22Rv1 (cell line): ENCODE results near the gene MAD1L1.

ENCODE experiments used
- ZFX ChIP-seq: fragments of 450-650 bp; IDR thresholded peaks from 2 replicates; pipeline ENCODE4 v1.6.1; 2017; ENCODE audit warnings: antibody characterized with exemption, borderline replicate concordance
- TF ChIP-seq, protein P1 (sequence below): fragments of 450-650 bp; IDR thresholded peaks from 2 replicates; pipeline ENCODE4 v1.5.1; 2017; ENCODE audit warnings: mild to moderate bottlenecking

DNA sequence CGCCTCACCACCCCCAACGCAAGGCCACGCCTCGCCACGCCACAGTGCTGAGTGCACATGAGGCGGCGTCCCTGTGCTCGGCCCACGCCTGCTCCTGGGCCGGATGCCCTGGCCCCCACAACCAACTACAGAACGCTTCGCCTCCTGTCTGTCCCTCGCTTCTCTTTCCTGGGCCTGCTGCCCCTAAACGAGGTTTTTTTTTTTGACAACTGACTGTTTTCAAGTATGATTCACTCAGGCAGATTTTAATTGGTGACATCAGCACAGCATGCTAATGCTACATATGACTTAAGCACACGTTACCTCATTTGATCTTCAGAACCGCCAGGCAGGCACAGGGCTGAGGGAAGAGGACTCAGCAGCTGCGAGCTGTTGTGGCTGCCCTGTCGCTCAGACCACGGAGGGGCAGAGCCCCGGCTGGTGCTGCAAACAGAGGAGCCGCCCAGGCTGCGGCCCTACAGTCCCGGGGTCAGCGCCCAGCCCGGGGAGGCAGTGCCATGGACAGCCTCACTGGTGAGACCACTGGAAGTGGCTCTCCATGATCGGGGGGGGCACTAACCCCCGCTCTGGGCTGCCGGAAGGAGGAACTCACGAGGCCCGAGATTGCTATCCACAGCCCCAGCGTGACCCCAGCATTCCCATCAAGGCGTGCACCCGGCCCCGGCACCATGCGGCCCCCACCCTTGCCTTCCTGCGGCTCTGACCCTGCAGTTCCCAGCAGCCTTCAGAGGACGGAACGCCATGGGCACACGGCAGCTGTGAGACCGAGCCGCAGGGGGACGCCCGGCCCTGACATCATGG, 212.8 kb downstream of the MAD1L1 start:
- TF ChIP-seq, protein P1, sequence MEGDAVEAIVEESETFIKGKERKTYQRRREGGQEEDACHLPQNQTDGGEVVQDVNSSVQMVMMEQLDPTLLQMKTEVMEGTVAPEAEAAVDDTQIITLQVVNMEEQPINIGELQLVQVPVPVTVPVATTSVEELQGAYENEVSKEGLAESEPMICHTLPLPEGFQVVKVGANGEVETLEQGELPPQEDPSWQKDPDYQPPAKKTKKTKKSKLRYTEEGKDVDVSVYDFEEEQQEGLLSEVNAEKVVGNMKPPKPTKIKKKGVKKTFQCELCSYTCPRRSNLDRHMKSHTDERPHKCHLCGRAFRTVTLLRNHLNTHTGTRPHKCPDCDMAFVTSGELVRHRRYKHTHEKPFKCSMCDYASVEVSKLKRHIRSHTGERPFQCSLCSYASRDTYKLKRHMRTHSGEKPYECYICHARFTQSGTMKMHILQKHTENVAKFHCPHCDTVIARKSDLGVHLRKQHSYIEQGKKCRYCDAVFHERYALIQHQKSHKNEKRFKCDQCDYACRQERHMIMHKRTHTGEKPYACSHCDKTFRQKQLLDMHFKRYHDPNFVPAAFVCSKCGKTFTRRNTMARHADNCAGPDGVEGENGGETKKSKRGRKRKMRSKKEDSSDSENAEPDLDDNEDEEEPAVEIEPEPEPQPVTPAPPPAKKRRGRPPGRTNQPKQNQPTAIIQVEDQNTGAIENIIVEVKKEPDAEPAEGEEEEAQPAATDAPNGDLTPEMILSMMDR = no peak
- TF ChIP-seq ZFX = no peak
